GM20000 (cell line): ENCODE results near the gene FAM89B.

ENCODE experiments used
- DNase-seq: peaks from one replicate; pipeline ENCODE4 v3.0.0; 2012; ENCODE audit warnings: low spot score
- TF ChIP-seq, protein P1 (sequence below): IDR thresholded peaks from 2 replicates; pipeline ENCODE4 v1.5.1; 2012; ENCODE audit warnings: mild to moderate bottlenecking, control low read depth; ENCODE audit errors: extremely low read depth, missing control alignments

The FAM89B gene

DNA sequence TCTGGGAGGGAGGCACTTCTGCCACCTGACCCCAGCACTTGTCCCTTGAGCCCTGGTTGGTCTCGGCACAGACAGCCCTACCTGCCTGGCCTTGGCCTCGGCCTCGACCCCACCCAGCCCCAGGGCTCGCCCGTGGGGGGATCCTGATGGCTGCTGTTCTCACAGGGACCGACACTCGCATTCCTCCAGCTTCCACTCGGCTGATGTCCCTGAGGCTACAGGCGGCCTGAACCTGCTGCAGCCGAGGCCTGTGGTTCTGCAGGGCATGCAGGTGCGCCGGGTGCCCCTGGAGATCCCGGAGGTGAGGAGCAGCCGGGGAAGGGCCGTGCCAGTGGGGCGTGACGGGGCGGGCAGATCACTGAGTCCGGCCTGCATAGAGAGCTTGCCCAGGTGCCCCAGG is 48.3 kb downstream of the FAM89B start:
- DNase-seq, result no peak
- TF ChIP-seq, protein P1, sequence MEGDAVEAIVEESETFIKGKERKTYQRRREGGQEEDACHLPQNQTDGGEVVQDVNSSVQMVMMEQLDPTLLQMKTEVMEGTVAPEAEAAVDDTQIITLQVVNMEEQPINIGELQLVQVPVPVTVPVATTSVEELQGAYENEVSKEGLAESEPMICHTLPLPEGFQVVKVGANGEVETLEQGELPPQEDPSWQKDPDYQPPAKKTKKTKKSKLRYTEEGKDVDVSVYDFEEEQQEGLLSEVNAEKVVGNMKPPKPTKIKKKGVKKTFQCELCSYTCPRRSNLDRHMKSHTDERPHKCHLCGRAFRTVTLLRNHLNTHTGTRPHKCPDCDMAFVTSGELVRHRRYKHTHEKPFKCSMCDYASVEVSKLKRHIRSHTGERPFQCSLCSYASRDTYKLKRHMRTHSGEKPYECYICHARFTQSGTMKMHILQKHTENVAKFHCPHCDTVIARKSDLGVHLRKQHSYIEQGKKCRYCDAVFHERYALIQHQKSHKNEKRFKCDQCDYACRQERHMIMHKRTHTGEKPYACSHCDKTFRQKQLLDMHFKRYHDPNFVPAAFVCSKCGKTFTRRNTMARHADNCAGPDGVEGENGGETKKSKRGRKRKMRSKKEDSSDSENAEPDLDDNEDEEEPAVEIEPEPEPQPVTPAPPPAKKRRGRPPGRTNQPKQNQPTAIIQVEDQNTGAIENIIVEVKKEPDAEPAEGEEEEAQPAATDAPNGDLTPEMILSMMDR, result no peak

DNA sequence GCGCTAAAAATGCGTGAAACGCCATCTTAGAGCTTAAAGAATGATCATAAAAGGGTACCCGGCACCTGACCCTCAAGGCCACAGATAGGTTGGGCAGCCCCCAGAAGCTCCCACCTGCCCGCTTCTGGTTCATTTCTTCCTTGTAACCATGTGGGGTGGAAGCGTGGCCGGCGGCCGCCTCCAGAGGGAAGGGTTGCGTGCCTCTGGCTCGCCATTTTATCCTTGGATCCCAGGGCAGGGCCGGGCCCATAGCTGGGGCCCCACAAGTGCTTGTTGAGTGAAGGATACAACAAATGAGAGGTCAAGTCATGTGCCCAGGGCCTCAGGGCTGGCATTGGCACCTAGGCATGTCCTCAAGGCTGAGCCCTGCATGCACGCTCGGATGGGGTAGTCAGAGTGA is 49.1 kb downstream of the FAM89B start:
- TF ChIP-seq, protein P1, result no peak
- no peak for DNase-seq

DNA sequence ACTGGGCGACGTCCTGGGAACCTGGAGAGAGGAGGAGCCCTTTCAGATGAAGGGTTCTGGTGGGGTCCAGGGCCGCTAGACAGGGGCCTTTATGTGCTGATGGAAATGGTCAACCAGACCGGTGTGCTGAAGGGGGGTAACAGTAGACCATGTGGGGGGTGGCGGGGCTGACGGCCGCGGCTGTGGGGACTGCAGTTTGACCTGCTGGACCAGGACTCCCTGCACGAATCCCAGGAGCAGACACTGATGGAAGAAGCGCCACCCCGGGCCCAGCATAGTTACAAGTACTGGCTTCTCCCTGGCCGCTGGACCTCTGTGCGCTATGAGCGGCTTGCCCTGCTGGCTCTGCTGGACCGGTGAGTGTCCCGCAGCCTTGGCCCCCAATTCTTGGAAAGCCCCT is 49.7 kb downstream of the FAM89B start:
- TF ChIP-seq, protein P1, result no peak
- DNase-seq, result no peak

DNA sequence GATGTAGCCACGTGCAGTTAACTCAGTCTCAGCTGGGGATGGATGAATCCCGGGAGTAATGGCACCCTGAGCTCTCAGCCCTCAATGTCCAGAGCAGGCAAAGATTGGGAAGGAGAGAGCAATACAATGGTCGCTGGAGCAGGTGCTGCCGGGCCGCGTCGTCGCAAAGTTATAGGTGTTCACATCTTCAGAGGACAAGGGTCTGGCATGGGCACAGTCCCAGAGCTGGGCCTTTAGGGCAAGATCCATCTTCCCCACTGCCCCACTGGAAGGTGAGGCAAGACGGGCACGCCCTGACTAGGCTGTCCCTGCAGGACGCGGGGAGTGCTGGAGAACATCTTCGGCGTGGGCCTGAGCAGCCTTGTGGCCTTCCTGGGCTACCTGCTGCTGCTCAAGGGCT is 50.8 kb downstream of the FAM89B start:
- DNase-seq, result no peak
- TF ChIP-seq, protein P1, result no peak
